Neural crest cell (in vitro differentiated cells): ENCODE measurements around the gene RTKN. TPM values are rescaled to one million over a fixed set of nuclear protein-coding genes. Genes with fewer than 3 reads are reported as not detected.
A peak's percentile ranks its signal among the peaks of the same experiment; 100 is the strongest.

Experiments
- DNase-seq: peaks from one replicate; pipeline ENCODE4 v3.0.0; 2021; ENCODE audit warnings: low read depth, mixed read lengths, low spot score
- H3K27ac Mint-ChIP-seq: one replicate; pipeline ENCODE4 v1.8.0; 2021; ENCODE audit warnings: mild to moderate bottlenecking, mixed read lengths; ENCODE audit not compliant: unreplicated experiment
- H3K27me3 Mint-ChIP-seq: 2 replicates; pipeline ENCODE4 v1.8.0; 2021; ENCODE audit warnings: low read depth, mild to moderate bottlenecking, mixed read lengths
- H3K36me3 Mint-ChIP-seq: 2 replicates; pipeline ENCODE4 v1.8.0; 2021; ENCODE audit warnings: low read depth, mild to moderate bottlenecking, mixed read lengths
- H3K4me1 Mint-ChIP-seq: 2 replicates; pipeline ENCODE4 v1.8.0; 2021; ENCODE audit warnings: mixed read lengths
- H3K4me3 Mint-ChIP-seq: one replicate; pipeline ENCODE4 v1.8.0; 2021; ENCODE audit warnings: mild to moderate bottlenecking, mixed read lengths
- H3K9me3 Mint-ChIP-seq: 2 replicates; pipeline ENCODE4 v1.8.0; 2021; ENCODE audit warnings: mixed read lengths
- total RNA-seq: library from RNA; stranded (reverse); gene quantifications from 2 replicates; pipeline ENCODE4 v1.2.1, GENCODE V29; 2021
- TF ChIP-seq, protein P1 (sequence below): fragments of 200-600 bp; sonication (generic); conservative IDR thresholded peaks from 2 replicates; pipeline ENCODE4 v1.5.0; 2021; ENCODE audit warnings: antibody characterized with exemption, mild to moderate bottlenecking

The RTKN gene
- total RNA-seq, 1 donor from 2014 or later, result 62.0 TPM

DNA sequence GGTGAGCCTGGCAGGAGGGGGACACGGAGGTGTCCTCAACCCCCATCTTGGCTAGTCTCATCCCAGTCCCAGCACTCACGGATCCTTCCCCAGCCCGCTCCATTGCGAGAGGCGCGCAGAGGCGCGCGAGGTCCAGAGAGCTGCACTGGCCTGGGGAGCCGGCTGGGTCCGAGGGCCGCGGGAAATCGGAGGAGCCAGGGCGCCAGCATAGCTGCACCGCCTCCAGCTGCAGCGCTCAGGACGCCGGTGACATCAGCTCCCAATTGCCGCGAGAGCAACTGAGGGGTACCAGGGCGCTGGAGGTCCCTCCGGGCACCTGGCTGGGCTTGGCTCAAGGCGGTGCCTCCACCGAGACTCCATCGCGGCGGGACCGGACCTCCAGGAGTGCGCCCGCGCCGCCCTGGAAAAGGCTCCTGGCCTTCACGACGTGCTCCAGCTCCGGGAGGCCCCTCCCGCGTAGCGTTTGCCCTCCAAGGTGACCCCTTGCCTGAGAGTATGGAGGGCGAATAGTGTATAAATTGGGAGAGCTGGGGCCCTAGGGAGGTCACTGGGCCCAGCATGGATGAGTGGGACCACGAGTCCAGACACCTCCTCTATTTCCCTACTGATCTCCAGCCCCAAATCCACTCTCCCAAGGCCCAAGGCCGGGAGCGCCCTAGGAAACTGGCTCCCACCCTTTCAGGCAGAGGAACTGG lies 5.5 kb downstream of the RTKN start:
- Mint-ChIP-seq H3K4me1 (peaks cover 46% of the 10 kb centered on the region), H3K36me3 (peaks cover 9% of the 10 kb centered on the region), H3K27ac (peak overlapping the region; percentile 35), H3K27me3 (peaks cover 10% of the 10 kb centered on the region), H3K9me3 (no peaks in the 10 kb centered on the region), H3K4me3 (peak overlapping the region; percentile 25)
- DNase-seq, result no peak
- TF ChIP-seq, protein P1, sequence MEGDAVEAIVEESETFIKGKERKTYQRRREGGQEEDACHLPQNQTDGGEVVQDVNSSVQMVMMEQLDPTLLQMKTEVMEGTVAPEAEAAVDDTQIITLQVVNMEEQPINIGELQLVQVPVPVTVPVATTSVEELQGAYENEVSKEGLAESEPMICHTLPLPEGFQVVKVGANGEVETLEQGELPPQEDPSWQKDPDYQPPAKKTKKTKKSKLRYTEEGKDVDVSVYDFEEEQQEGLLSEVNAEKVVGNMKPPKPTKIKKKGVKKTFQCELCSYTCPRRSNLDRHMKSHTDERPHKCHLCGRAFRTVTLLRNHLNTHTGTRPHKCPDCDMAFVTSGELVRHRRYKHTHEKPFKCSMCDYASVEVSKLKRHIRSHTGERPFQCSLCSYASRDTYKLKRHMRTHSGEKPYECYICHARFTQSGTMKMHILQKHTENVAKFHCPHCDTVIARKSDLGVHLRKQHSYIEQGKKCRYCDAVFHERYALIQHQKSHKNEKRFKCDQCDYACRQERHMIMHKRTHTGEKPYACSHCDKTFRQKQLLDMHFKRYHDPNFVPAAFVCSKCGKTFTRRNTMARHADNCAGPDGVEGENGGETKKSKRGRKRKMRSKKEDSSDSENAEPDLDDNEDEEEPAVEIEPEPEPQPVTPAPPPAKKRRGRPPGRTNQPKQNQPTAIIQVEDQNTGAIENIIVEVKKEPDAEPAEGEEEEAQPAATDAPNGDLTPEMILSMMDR, result no peak

DNA sequence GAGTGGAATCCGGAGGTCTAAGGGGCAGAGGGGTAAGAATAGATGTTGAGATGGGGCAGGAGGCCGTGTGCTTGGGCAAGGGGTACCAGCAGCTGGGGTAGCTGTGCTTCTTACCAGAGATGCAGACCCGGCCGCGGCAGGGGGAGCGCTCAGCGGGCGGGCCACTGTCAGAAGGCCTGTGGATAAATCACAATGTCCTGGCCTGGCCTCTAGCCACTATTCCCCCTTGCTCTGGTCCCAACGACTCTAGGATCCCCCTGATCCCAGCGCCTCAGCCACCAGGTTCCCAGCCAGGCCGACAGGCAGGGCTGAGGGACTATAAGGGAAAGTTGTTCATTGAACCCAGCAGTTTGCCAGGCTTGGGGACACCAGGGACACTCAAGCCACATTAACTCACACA lies 11.2 kb downstream of the RTKN start:
- Mint-ChIP-seq H3K36me3 (peaks cover 4% of the 10 kb centered on the region), H3K27ac (no peak overlapping the region), H3K4me1 (peaks cover 2% of the 10 kb centered on the region), H3K27me3 (no peaks in the 10 kb centered on the region), H3K4me3 (no peak overlapping the region), H3K9me3 (no peaks in the 10 kb centered on the region)
- DNase-seq, result no peak
- TF ChIP-seq, protein P1, result no peak

DNA sequence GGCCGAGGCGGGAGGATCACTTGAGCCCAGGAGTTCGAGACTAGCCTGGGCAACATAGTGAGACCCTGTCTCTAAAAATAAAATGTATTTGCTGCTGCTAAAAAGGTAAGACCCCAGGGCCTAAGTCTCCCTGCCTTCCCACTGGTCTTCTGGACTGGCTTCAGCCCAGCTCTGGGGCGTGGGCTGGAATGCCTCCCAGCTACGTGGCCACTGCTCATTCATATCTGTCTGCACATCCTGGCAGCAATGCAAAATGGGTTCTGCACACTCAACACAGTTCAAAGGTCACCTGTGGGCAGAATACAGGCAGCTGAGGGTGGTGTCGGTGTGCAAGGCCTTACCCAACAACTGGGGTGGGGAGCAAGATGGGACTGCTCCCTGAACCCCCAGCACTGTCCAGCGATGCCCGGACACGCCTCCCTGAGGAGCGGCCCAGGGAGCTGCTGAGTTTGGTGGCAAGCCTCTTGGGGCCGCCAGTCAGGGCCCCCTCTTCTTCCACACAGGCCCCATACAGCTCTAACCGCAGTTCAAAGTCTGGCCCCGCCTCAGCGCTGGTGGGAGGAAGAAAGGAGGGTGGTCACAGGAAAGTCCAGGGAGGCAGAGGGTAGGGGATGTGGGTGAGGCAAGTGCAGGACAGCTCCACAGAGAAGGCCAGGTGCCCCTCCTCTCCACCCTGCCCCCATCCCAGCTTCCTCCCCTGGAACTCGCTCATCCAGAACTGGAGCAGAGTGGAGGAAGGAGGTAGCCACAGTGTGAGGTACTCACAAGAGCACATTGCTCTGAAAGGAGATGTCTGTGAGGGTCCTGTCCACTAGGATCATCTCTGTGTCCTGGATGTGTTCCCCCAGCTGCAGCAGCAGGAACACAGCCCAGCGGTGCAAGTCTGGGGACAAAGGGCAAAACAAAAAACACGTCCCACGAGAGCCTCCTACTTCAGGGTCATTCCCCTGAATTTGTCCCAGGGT lies 12.0 kb downstream of the RTKN start:
- Mint-ChIP-seq H3K9me3 (no peaks in the 10 kb centered on the region), H3K4me3 (peak overlapping the region; percentile 19), H3K27ac (no peak overlapping the region)

DNA sequence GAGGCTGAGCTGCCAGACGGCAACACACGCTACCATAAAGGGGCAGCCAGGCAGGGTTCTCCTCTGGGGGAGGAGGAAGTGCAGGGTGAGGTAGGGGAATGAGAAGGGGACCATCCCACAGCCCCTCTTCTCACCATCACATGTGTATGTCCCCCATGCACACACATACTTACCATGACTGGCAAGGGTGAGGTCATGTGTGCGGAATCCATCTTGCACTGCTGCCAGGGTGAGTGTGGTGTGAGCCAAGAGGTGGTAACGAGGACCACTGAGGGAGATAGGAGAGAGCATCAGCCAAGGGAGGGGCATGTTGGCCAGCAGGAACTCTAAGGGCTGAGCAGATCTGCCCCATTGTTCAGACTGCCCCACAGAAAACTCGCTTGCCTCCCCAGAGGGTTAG lies 13.1 kb downstream of the RTKN start:
- Mint-ChIP-seq H3K27ac (no peak overlapping the region), H3K4me3 (no peak overlapping the region), H3K27me3 (no peaks in the 10 kb centered on the region), H3K36me3 (peaks cover 2% of the 10 kb centered on the region), H3K9me3 (no peaks in the 10 kb centered on the region), H3K4me1 (peaks cover under 1% of the 10 kb centered on the region)
- DNase-seq, result no peak
- TF ChIP-seq, protein P1, result no peak

More for the DNA sequence above, 12.0 kb downstream of the RTKN start:
- H3K27me3 Mint-ChIP-seq, result no peaks in the 10 kb centered on the region
- TF ChIP-seq, protein P1, result no peak
- peaks cover 2% of the 10 kb centered on the region for H3K36me3 Mint-ChIP-seq
- DNase-seq, result no peak
- H3K4me1 Mint-ChIP-seq, result no peaks in the 10 kb centered on the region

DNA sequence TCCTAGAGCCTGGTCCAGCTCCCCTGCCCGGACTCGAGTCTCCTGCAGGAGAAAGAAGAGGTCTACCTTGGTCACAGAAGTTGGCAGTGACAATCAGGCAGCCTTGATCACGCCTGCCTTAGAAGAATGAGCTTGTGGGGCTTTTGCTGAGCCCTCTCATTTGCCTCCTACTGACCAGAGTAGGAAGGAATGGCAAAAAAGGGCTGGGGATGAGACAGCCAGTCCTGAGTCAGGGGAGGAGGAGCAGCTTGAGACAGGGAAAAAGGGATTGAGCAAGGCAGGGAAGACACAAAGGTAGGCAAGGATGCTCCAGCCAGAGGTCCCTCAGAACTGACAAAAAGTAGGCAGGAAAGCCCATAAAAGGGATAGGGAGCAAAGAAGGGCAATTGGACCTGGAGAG lies 14.2 kb downstream of the RTKN start:
- no peak overlapping the region for H3K4me3 Mint-ChIP-seq
- no peaks in the 10 kb centered on the region for H3K9me3 Mint-ChIP-seq
- peaks cover 11% of the 10 kb centered on the region for H3K4me1 Mint-ChIP-seq
- DNase-seq, result no peak
- H3K27ac Mint-ChIP-seq, result no peak overlapping the region
- H3K27me3 Mint-ChIP-seq, result no peaks in the 10 kb centered on the region
- H3K36me3 Mint-ChIP-seq, result peaks cover 2% of the 10 kb centered on the region
- TF ChIP-seq, protein P1, result no peak
